ENCODE data around the gene RTBDN. TPM values are rescaled to one million over a fixed set of nuclear protein-coding genes. Genes with fewer than 3 reads are reported as not detected.
A peak's percentile ranks its signal among the peaks of the same experiment; 100 is the strongest.

Gene RTBDN
- total RNA-seq, 1 donor from 2014 or later: not detected

GRCh38 chr19:12838886-12839756 is 4.7 kb upstream of the RTBDN start:
- no peaks in the 10 kb centered on the region for H3K9me3 Mint-ChIP-seq (ENCODE audit: low read depth)
- H3K27ac Mint-ChIP-seq (ENCODE audit: unreplicated experiment): no peak overlapping the region
- no peak for DNase-seq (ENCODE audit: low spot score)
- TF ChIP-seq CTCF (IDR thresholded peaks at IDR 0.05): no peak
- peaks cover 3% of the 10 kb centered on the region for H3K36me3 Mint-ChIP-seq (ENCODE audit: low read depth)
- peaks cover 22% of the 10 kb centered on the region for H3K4me1 Mint-ChIP-seq (ENCODE audit: low read depth)
- peak overlapping the region; percentile 55 for H3K4me3 Mint-ChIP-seq (ENCODE audit: unreplicated experiment)
- peaks cover 65% of the 10 kb centered on the region for H3K27me3 Mint-ChIP-seq (ENCODE audit: low read depth)

DNA sequence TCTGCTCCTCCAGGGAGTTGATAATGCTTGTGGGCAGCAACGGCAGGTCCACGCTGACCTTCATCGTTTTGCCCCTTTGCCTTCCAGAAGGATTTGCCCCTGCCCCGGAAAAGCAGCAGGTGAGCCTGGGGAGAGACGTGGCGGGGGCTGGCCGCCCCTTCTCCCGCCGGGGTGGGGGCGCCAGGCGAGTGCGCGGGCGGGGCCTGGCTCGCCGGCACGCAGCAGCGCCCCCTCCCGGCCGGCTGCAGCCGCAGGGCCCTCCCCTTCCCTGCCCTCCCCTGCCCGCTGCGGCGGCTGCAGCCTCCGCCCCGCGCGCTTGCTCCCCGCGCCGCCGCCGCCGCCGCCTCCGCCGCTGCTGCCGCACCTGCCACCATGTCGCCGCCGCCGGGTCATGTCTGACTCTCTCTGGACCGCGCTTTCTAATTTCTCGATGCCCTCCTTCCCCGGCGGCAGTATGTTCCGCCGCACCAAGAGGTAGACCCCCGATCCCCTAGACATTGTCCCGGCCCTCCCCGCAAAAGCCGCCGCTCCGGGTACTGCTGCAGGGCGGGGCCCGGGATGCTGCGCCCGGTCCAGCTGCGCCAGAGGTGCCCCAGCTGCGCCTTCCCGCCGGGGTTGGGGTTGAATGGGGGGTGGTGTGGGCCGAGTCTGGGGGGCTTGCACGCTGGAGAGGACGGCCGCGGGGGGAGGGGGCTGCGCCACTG is 4.0 kb upstream of the RTBDN start, which contains the start of gene MAST1:
Gene MAST1, plus strand, starts transcription at position 334 of the 704 bp plus-strand sequence. Its CDS starts 58 bp downstream, at position 392.
- Mint-ChIP-seq H3K4me3 (ENCODE audit: unreplicated experiment) (peak within 1 kb of the TSS; percentile 55), H3K27ac (ENCODE audit: unreplicated experiment) (no peak within 1 kb of the TSS), H3K36me3 (ENCODE audit: low read depth) (peaks cover 3% of the 10 kb centered on the region), H3K9me3 (ENCODE audit: low read depth) (no peaks in the 10 kb centered on the region), H3K4me1 (ENCODE audit: low read depth) (peaks cover 23% of the 10 kb centered on the region), H3K27me3 (ENCODE audit: low read depth) (peaks cover 66% of the 10 kb centered on the region)
- no peak for DNase-seq (ENCODE audit: low spot score)
- TF ChIP-seq CTCF (IDR thresholded peaks at IDR 0.05): peak; percentile 77

DNA sequence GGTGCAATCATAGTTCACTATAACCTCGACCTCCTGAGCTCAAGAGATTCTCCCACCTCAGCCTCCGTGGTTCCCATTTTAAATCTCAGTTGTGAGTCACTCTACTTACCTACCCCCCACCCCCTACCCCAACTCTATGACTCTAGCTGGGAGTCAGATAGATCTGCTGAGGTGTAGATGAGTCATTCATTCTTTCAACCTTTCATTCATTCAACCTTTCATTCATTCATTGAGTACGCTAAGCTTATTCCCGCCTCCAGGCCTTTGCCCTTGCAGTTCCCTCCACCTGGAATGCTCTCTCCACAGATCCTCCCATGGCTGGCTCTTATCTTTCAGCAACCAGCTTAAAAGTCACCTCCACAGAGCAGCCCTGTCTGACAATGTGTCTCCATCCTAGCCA is 2.8 kb upstream of the RTBDN start:
- peaks cover 1% of the 10 kb centered on the region for H3K36me3 Mint-ChIP-seq (ENCODE audit: low read depth)
- H3K4me1 Mint-ChIP-seq (ENCODE audit: low read depth): peaks cover 29% of the 10 kb centered on the region
- DNase-seq (ENCODE audit: low spot score): no peak
- H3K9me3 Mint-ChIP-seq (ENCODE audit: low read depth): no peaks in the 10 kb centered on the region
- H3K4me3 Mint-ChIP-seq (ENCODE audit: unreplicated experiment): no peak overlapping the region
- peaks cover 67% of the 10 kb centered on the region for H3K27me3 Mint-ChIP-seq (ENCODE audit: low read depth)
- H3K27ac Mint-ChIP-seq (ENCODE audit: unreplicated experiment): no peak overlapping the region
- no peak for TF ChIP-seq CTCF (IDR thresholded peaks at IDR 0.05)

DNA sequence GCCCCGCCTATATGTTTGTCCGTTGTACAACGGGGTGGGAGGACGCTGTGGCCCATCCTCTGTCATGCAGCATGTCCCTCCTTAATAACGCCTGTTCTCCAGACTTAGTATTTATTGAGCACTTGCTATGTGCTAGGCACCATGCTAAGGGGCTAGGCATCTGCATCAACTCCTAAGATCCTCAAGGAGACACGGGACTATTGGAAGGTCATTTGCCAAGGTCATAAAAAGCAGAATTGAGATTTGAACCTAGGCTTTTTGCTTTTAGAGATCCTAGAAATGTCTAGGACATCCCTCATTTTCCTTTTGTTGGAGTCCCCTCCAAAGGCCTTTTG is 2.1 kb upstream of the RTBDN start:
- Mint-ChIP-seq H3K4me1 (ENCODE audit: low read depth) (peaks cover 28% of the 10 kb centered on the region), H3K27me3 (ENCODE audit: low read depth) (peaks cover 69% of the 10 kb centered on the region), H3K4me3 (ENCODE audit: unreplicated experiment) (no peak overlapping the region), H3K36me3 (ENCODE audit: low read depth) (peaks cover 1% of the 10 kb centered on the region), H3K27ac (ENCODE audit: unreplicated experiment) (no peak overlapping the region), H3K9me3 (ENCODE audit: low read depth) (no peaks in the 10 kb centered on the region)
- no peak for TF ChIP-seq CTCF (IDR thresholded peaks at IDR 0.05)
- DNase-seq (ENCODE audit: low spot score): no peak

DNA sequence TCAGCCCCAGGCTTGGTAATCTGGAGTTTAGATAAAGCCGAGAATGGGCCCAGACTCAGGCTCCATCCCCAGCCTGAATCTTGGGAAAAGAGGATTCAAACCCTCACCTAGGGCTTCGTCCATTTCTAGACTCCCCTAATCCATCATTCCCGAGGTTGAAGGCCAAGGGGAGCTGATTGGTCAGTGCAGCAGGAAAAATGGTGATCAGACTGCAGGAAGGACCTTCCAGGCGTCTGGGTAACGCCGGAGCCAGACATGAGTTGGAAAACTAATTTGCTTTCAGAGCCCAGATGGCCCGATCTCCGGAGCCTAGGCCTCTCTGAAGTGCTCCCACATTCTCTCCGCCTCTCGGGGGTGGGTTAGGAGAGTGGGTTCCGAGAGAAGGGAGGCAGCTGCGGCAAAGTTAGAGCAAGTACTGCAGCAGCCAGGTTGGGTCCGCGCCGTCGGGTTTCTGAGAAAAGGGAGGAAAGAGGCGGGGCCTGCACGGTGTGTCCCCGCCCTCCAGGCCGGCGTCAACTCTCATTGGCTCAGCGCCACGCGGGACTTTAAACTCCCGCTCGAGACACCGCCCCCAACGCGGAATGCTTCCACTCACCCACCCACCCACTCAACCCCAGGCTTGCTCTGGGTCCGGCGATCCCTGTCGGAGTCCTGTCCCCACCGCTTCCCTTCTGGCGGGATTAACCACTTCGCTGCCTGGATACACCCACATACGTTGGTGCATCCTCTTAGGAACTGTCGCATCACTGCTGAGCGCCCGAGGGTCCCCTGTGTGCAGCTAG is 788 bp upstream of the RTBDN start:
- TF ChIP-seq CTCF (IDR thresholded peaks at IDR 0.05): no peak
- H3K4me3 Mint-ChIP-seq (ENCODE audit: unreplicated experiment): no peak overlapping the region
- no peak for DNase-seq (ENCODE audit: low spot score)
- no peaks in the 10 kb centered on the region for H3K9me3 Mint-ChIP-seq (ENCODE audit: low read depth)
- no peak overlapping the region for H3K27ac Mint-ChIP-seq (ENCODE audit: unreplicated experiment)
- peaks cover 68% of the 10 kb centered on the region for H3K27me3 Mint-ChIP-seq (ENCODE audit: low read depth)
- peaks cover 16% of the 10 kb centered on the region for H3K4me1 Mint-ChIP-seq (ENCODE audit: low read depth)
- peaks cover 1% of the 10 kb centered on the region for H3K36me3 Mint-ChIP-seq (ENCODE audit: low read depth)

Data from chondrocyte (in vitro differentiated cells).